Measurements from ENCODE around the gene CAMK2N1. TPM values are rescaled to one million over a fixed set of nuclear protein-coding genes. Genes with fewer than 3 reads are reported as not detected.
"Not testable (repeated sequence)": the region's sequence is repeated elsewhere in the genome, so short reads cannot be mapped to it uniquely, and the experiment has no call there.

CAMK2N1 gene
- total and polyA plus RNA-seq, 2 of the 13 experiments (the other 11 are each of a cell fraction or from before 2014, with no cell fraction given), result 38.0 to 38.6 TPM

GRCh38 chr1:20519609-20520262 lies 33.7 kb upstream of the CAMK2N1 start:
- H3K9me3 ChIP-seq (ENCODE audit: low read length); H3K27me3 ChIP-seq (ENCODE audit: control insufficient read depth in 1 of 2, insufficient read depth in 2 of 2, low read length in 2 of 2); H3K4me2 ChIP-seq (ENCODE audit: low read depth, low read length); H3K79me2 ChIP-seq (ENCODE audit: insufficient read depth, low read length); POLR2A ChIA-PET; ATAC-seq; H3K9ac ChIP-seq (ENCODE audit: insufficient read depth, low read depth, low read length); H3K36me3 ChIP-seq (replicated peaks in 1 of 2; ENCODE audit: control insufficient read depth in 1 of 2, insufficient read depth in 2 of 2, low read length in 2 of 2); H4K20me1 ChIP-seq (ENCODE audit: insufficient read depth, low read length); BruUV-seq (replicated peaks); CTCF ChIA-PET (ENCODE audit: low intra/inter-chr PET ratio, low total read pairs); in situ Hi-C loops (cut with HindIII; ENCODE audit: extremely low pct_ligation_motif_present, low pct_unique_long_range_greater_than_20kb); H3K27ac ChIP-seq (ENCODE audit: extremely low read length, insufficient read depth, low read length); FAIRE-seq; H3K4me1 ChIP-seq (ENCODE audit: insufficient read depth, low read length); H2AFZ ChIP-seq (ENCODE audit: low read length); DNase-seq (ENCODE audit: low spot score); H3K4me3 ChIP-seq (replicated peaks in 1 of 3; ENCODE audit: insufficient read depth in 1 of 3, low read depth in 2 of 3, low read length in 3 of 3): not testable (repeated sequence)
- 4% methylated on average over 7 of the region's 7 CpGs for WGBS (ENCODE audit: low lambda C conversion rate)
- intact Hi-C loops (cut with micrococcal nuclease; ENCODE audit: unreplicated experiment), result loop anchor here (5.0 kb wide), 1 partner anchor 53 kb away; no protein-coding TSS in a partner anchor

- Histone ChIP-seq H3K4me2 (ENCODE audit: low read depth, low read length) (no peak overlapping the region), H3K36me3 (replicated peaks in 1 of 2; ENCODE audit: control insufficient read depth in 1 of 2, insufficient read depth in 2 of 2, low read length in 2 of 2) (no peaks in the 10 kb centered on the region), H2AFZ (ENCODE audit: low read length) (no peak overlapping the region), H3K4me1 (ENCODE audit: insufficient read depth, low read length) (peaks cover 3% of the 10 kb centered on the region; the same call in 1 of the 2 replicates), H3K79me2 (ENCODE audit: insufficient read depth, low read length) (peaks cover 9% of the 10 kb centered on the region), H3K27me3 (ENCODE audit: control insufficient read depth in 1 of 2, insufficient read depth in 2 of 2, low read length in 2 of 2) (peaks cover 1 to 23% of the 10 kb centered on the region in 2 experiments; a peak in 4 of 5 replicates), H3K27ac (ENCODE audit: extremely low read length, insufficient read depth, low read length) (no peak overlapping the region), H3K9me3 (ENCODE audit: low read length) (no peaks in the 10 kb centered on the region), H3K4me3 (replicated peaks in 1 of 3; ENCODE audit: insufficient read depth in 1 of 3, low read depth in 2 of 3, low read length in 3 of 3) (no peak overlapping the region), H3K9ac (ENCODE audit: insufficient read depth, low read depth, low read length) (no peak overlapping the region), H4K20me1 (ENCODE audit: insufficient read depth, low read length) (no peaks in the 10 kb centered on the region)
- ChIA-PET CTCF (ENCODE audit: low intra/inter-chr PET ratio, low total read pairs) (no interaction called here), POLR2A (no interaction called here)
- ATAC-seq, result no peak
- 7% methylated on average over 6 of the region's 6 CpGs for WGBS (ENCODE audit: low lambda C conversion rate)
- no peak for FAIRE-seq
- in situ Hi-C loops (cut with HindIII; ENCODE audit: extremely low pct_ligation_motif_present, low pct_unique_long_range_greater_than_20kb) (no loop called here), intact Hi-C loops (cut with micrococcal nuclease; ENCODE audit: unreplicated experiment) (no loop called here)
- no TSS peak for BruUV-seq (replicated peaks)
- DNase-seq (ENCODE audit: low spot score), result no peak
- TF ChIP-seq SALL1 (CRISPR knock-in tag; IDR thresholded peaks at IDR 0.05), result no peak
- TF ChIP-seq REST (IDR thresholded peaks at IDR 0.05; ENCODE audit: borderline replicate concordance in 1 of 2, low read depth in 1 of 2, low read length in 2 of 2), result no peak
- no peak for TF ChIP-seq ZNF512 (CRISPR knock-in tag; IDR thresholded peaks at IDR 0.05)
- no peak for TF ChIP-seq TERF1 (CRISPR knock-in tag; IDR thresholded peaks at IDR 0.05)
- TF ChIP-seq ZNF138 (CRISPR knock-in tag; IDR thresholded peaks at IDR 0.05; ENCODE audit: low read depth), result no peak
- TF ChIP-seq MAF1 (CRISPR knock-in tag; IDR thresholded peaks at IDR 0.05; ENCODE audit: borderline replicate concordance), result no peak
Observed at GRCh38 chr1:20511518-20512428, 25.8 kb upstream of the CAMK2N1 start.
